Skeletal muscle tissue (tissue), 4 donors: ENCODE data around the gene DNAJB5. TPM values are rescaled to one million over a fixed set of nuclear protein-coding genes. Genes with fewer than 3 reads are reported as not detected.

ENCODE experiments used
- H3K27ac ChIP-seq: one replicate; pipeline ENCODE4 v1.7.0; 2013; ENCODE audit warnings: mild to moderate bottlenecking, low read depth, low read length, inconsistent platforms
- H3K27me3 ChIP-seq, 3 donors: one replicate each; pipeline ENCODE4 v1.7.0; 2013; ENCODE audit warnings: low read length in 3 of 3; ENCODE audit not compliant: control insufficient read depth in 3 of 3, insufficient read depth in 3 of 3
- H3K36me3 ChIP-seq, 3 donors: one replicate each; pipeline ENCODE4 v1.7.0; 2013; ENCODE audit warnings: low read length in 3 of 3; ENCODE audit not compliant: control insufficient read depth in 3 of 3, insufficient read depth in 3 of 3
- H3K4me1 ChIP-seq, 3 donors: one replicate each; pipeline ENCODE4 v1.7.0; 2013; ENCODE audit warnings: low read length in 3 of 3, mild to moderate bottlenecking in 3 of 3; ENCODE audit not compliant: control insufficient read depth in 3 of 3, insufficient read depth in 3 of 3
- H3K4me3 ChIP-seq, 3 donors: one replicate each; pipeline ENCODE4 v1.7.0; 2013; ENCODE audit warnings: low read length in 3 of 3
- H3K9ac ChIP-seq, 3 donors: one replicate each; pipeline ENCODE4 v1.7.0; 2013; ENCODE audit warnings: low read length in 3 of 3, mild to moderate bottlenecking in 3 of 3, moderate library complexity in 2 of 3, low read depth in 1 of 3
- H3K9me3 ChIP-seq, 3 donors: one replicate each; pipeline ENCODE4 v1.7.0; 2013; ENCODE audit warnings: low read length in 3 of 3; ENCODE audit not compliant: control insufficient read depth in 3 of 3
- total RNA-seq: library from RNA; depleted of rRNA; stranded (reverse); fragments of >200 nt; gene quantifications from one replicate; pipeline ENCODE4 v1.2.3, GENCODE V29; 2014
- donor health status: Osteomylitis.

Gene DNAJB5
- total RNA-seq, 1 donor from 2014 or later, result 14.1 TPM

GRCh38 chr9:34991607-34992375 is 2.2 kb downstream of the DNAJB5 start:
- Histone ChIP-seq H3K36me3 (peaks cover 7 to 26% (median 8%) of the 10 kb centered on the region in 3 donors), H3K27ac (peak overlapping the region; percentile 100), H3K27me3 (no peaks in the 10 kb centered on the region), H3K9ac (peak overlapping the region; percentile 99 to 100 (median 99)), H3K4me3 (peak overlapping the region; percentile 2 to 85 (median 69)), H3K4me1 (peaks cover 44 to 72% (median 67%) of the 10 kb centered on the region in 3 donors), H3K9me3 (no peaks in the 10 kb centered on the region)

GRCh38 chr9:34992376-34992951 is 2.9 kb downstream of the DNAJB5 start:
- Histone ChIP-seq H3K9ac (peak overlapping the region; percentile 99 to 100 (median 99)), H3K9me3 (no peaks in the 10 kb centered on the region), H3K36me3 (peaks cover 14 to 33% (median 14%) of the 10 kb centered on the region in 3 donors), H3K27ac (peak overlapping the region; percentile 100), H3K4me1 (peaks cover 51 to 79% (median 74%) of the 10 kb centered on the region in 3 donors), H3K27me3 (no peaks in the 10 kb centered on the region), H3K4me3 (peak overlapping the region; percentile 69 to 86 (median 85))

GRCh38 chr9:34993502-34994259 is 4.1 kb downstream of the DNAJB5 start:
- peaks cover 54 to 83% (median 80%) of the 10 kb centered on the region in 3 donors for H3K4me1 ChIP-seq
- H3K9ac ChIP-seq, result peak overlapping the region; percentile 99 to 100 (median 99)
- no peaks in the 10 kb centered on the region for H3K9me3 ChIP-seq
- peak overlapping the region; percentile 100 for H3K27ac ChIP-seq
- peaks cover 17 to 41% (median 21%) of the 10 kb centered on the region in 3 donors for H3K36me3 ChIP-seq
- H3K27me3 ChIP-seq, result no peaks in the 10 kb centered on the region
- peak overlapping the region; percentile 69 to 86 (median 85) for H3K4me3 ChIP-seq

- H3K4me3 ChIP-seq, result peak overlapping the region; percentile 69 to 85 (median 85)
- peaks cover 54 to 80% (median 76%) of the 10 kb centered on the region in 3 donors for H3K4me1 ChIP-seq
- peaks cover 17 to 41% (median 21%) of the 10 kb centered on the region in 3 donors for H3K36me3 ChIP-seq
- H3K27me3 ChIP-seq, result no peaks in the 10 kb centered on the region
- H3K27ac ChIP-seq, result peak overlapping the region; percentile 100
- peak overlapping the region; percentile 99 to 100 (median 99) for H3K9ac ChIP-seq
- H3K9me3 ChIP-seq, result no peaks in the 10 kb centered on the region
Measured at GRCh38 chr9:34994260-34994899, 4.8 kb downstream of the DNAJB5 start.

GRCh38 chr9:34994900-34995669 is 5.5 kb downstream of the DNAJB5 start:
- Histone ChIP-seq H3K27me3 (no peaks in the 10 kb centered on the region), H3K9ac (peak overlapping the region; percentile 99 to 100 (median 99)), H3K36me3 (peaks cover 17 to 45% (median 21%) of the 10 kb centered on the region in 3 donors), H3K4me3 (peak overlapping the region; percentile 69 to 85 (median 85)), H3K4me1 (peaks cover 54 to 80% (median 76%) of the 10 kb centered on the region in 3 donors), H3K27ac (peak overlapping the region; percentile 100), H3K9me3 (no peaks in the 10 kb centered on the region)

GRCh38 chr9:34995670-34996060 is 6.1 kb downstream of the DNAJB5 start:
- Histone ChIP-seq H3K36me3 (peaks cover 17 to 45% (median 21%) of the 10 kb centered on the region in 3 donors), H3K9me3 (no peaks in the 10 kb centered on the region), H3K27ac (peak overlapping the region; percentile 100), H3K4me3 (peak overlapping the region; percentile 69 to 85 (median 85)), H3K27me3 (no peaks in the 10 kb centered on the region), H3K4me1 (peaks cover 50 to 74% (median 70%) of the 10 kb centered on the region in 3 donors), H3K9ac (peak overlapping the region; percentile 99 to 100 (median 99))

GRCh38 chr9:34996181-34996904 is 6.8 kb downstream of the DNAJB5 start:
- peak overlapping the region; percentile 100 for H3K27ac ChIP-seq
- H3K36me3 ChIP-seq, result peaks cover 17 to 45% (median 21%) of the 10 kb centered on the region in 3 donors
- H3K4me3 ChIP-seq, result peak overlapping the region; percentile 69 to 85 (median 85)
- H3K9me3 ChIP-seq, result no peaks in the 10 kb centered on the region
- H3K4me1 ChIP-seq, result peaks cover 49 to 72% (median 63%) of the 10 kb centered on the region in 3 donors
- H3K9ac ChIP-seq, result peak overlapping the region; percentile 99 to 100 (median 99)
- no peaks in the 10 kb centered on the region for H3K27me3 ChIP-seq

- H3K27me3 ChIP-seq, result no peaks in the 10 kb centered on the region
- H3K4me3 ChIP-seq, result peak overlapping the region; percentile 4 to 85 (median 69)
- peak overlapping the region in 2 of 3 donors; percentile 99 to 100 for H3K9ac ChIP-seq
- H3K36me3 ChIP-seq, result peaks cover 17 to 45% (median 21%) of the 10 kb centered on the region in 3 donors
- peaks cover 47 to 73% (median 59%) of the 10 kb centered on the region in 3 donors for H3K4me1 ChIP-seq
- H3K27ac ChIP-seq, result peak overlapping the region; percentile 100
- H3K9me3 ChIP-seq, result no peaks in the 10 kb centered on the region
Measured at GRCh38 chr9:34996905-34997279, 7.3 kb downstream of the DNAJB5 start.
